ENCODE results near the gene FBXO22. TPM values are rescaled to one million over a fixed set of nuclear protein-coding genes. Genes with fewer than 3 reads are reported as not detected.

FBXO22 gene
- total and polyA plus RNA-seq, 2 of the 13 experiments (the other 11 are each of a cell fraction or from before 2014, with no cell fraction given): 45.7 to 112 TPM

DNA sequence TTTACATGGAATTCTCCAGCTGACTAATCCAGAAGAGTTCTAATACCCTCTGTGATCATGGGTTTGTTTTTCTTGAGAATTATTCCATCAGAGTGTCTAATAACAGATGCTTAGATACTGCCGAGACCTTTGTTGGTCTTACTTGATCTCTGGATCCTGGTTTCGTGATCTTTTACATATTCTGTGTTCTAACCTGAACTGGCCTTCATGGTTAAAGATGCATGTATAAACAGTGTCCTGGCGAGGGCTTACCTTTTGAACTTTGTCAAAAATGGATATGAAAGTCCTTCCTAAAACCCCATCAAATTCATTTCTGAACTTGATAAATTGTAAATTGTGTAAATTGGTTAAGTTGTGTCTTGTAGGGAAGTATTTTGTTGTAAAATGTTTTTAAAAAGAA lies 35.7 kb upstream of the FBXO22 start:
- ChIA-PET POLR2A (no interaction called here), CTCF (ENCODE audit: low intra/inter-chr PET ratio, low total read pairs) (no interaction called here)
- peaks cover 1 to 21% of the 10 kb centered on the region in 2 experiments; a peak in 4 of 5 replicates for H3K36me3 ChIP-seq (replicated peaks in 1 of 2; ENCODE audit: control insufficient read depth in 1 of 2, insufficient read depth in 2 of 2, low read length in 2 of 2)
- 92% methylated on average over 3 of the region's 3 CpGs for WGBS (ENCODE audit: low lambda C conversion rate)
- no peaks in the 10 kb centered on the region; a peak in 1 of 5 replicates for H3K27me3 ChIP-seq (ENCODE audit: control insufficient read depth in 1 of 2, insufficient read depth in 2 of 2, low read length in 2 of 2)
- FAIRE-seq: no peak
- H2AFZ ChIP-seq (ENCODE audit: low read length): no peak overlapping the region
- H3K27ac ChIP-seq (ENCODE audit: extremely low read length, insufficient read depth, low read length): no peak overlapping the region
- H3K4me1 ChIP-seq (ENCODE audit: insufficient read depth, low read length): peaks cover 3% of the 10 kb centered on the region; the same call in 1 of the 2 replicates
- H4K20me1 ChIP-seq (ENCODE audit: insufficient read depth, low read length): no peaks in the 10 kb centered on the region; the same call in 1 of the 2 replicates
- no peak for ATAC-seq
- no peak overlapping the region for H3K4me3 ChIP-seq (replicated peaks in 1 of 3; ENCODE audit: insufficient read depth in 1 of 3, low read depth in 2 of 3, low read length in 3 of 3)
- no peak overlapping the region for H3K4me2 ChIP-seq (ENCODE audit: low read depth, low read length)
- in situ Hi-C loops (cut with HindIII; ENCODE audit: extremely low pct_ligation_motif_present, low pct_unique_long_range_greater_than_20kb) (no loop called here), intact Hi-C loops (cut with micrococcal nuclease; ENCODE audit: unreplicated experiment) (no loop called here)
- BruUV-seq (replicated peaks): no TSS peak
- H3K9me3 ChIP-seq (ENCODE audit: low read length): no peaks in the 10 kb centered on the region
- DNase-seq (ENCODE audit: low spot score): no peak
- TF ChIP-seq ZFP36L2 (CRISPR knock-in tag; IDR thresholded peaks at IDR 0.05) (no peak), ZNF510 (CRISPR knock-in tag; IDR thresholded peaks at IDR 0.05; ENCODE audit: low read depth) (no peak), FOSL2 (CRISPR knock-in tag; IDR thresholded peaks at IDR 0.05) (no peak), ELF3 (CRISPR knock-in tag; IDR thresholded peaks at IDR 0.05) (no peak), EZH2 (conservative IDR thresholded peaks at IDR 0.05; ENCODE audit: low read depth, low read length) (no peak)
- no peaks in the 10 kb centered on the region for H3K79me2 ChIP-seq (ENCODE audit: insufficient read depth, low read length)
- H3K9ac ChIP-seq (ENCODE audit: insufficient read depth, low read depth, low read length): no peak overlapping the region

DNA sequence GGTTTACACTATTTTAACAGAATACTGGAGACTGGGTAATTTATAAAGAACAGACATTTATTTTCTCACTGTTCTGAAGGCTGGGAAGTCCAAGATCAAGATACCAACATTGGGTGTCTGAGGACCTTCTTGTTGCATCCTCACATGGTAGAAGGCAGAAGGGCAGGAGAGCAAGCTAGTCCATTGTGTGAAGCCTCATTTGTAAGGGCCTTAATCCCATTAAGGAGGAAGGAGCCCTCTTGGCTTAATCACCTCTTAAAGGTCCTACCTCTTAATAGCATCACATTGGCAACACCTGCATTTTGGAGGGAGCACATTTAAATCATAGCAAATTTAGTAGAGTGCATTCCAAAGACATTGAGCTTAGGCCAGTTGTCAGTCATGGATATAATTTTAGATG lies 34.2 kb upstream of the FBXO22 start:
- H3K4me1 ChIP-seq (ENCODE audit: insufficient read depth, low read length): no peaks in the 10 kb centered on the region
- intact Hi-C loops (cut with micrococcal nuclease; ENCODE audit: unreplicated experiment): no loop called here
- POLR2A ChIA-PET: no interaction called here
- CTCF ChIA-PET (ENCODE audit: low intra/inter-chr PET ratio, low total read pairs): no interaction called here
- H3K79me2 ChIP-seq (ENCODE audit: insufficient read depth, low read length): no peaks in the 10 kb centered on the region
- H3K27ac ChIP-seq (ENCODE audit: extremely low read length, insufficient read depth, low read length): no peak overlapping the region
- BruUV-seq (replicated peaks): no TSS peak
- no peak overlapping the region for H3K4me3 ChIP-seq (replicated peaks in 1 of 3; ENCODE audit: insufficient read depth in 1 of 3, low read depth in 2 of 3, low read length in 3 of 3)
- DNase-seq (ENCODE audit: low spot score) (no peak), FAIRE-seq (no peak), ATAC-seq (no peak)
- H3K9me3 ChIP-seq (ENCODE audit: low read length): no peaks in the 10 kb centered on the region
- H3K4me2 ChIP-seq (ENCODE audit: low read depth, low read length): no peak overlapping the region
- in situ Hi-C loops (cut with HindIII; ENCODE audit: extremely low pct_ligation_motif_present, low pct_unique_long_range_greater_than_20kb): no loop called here
- H3K9ac ChIP-seq (ENCODE audit: insufficient read depth, low read depth, low read length): no peak overlapping the region
- H3K27me3 ChIP-seq (ENCODE audit: control insufficient read depth in 1 of 2, insufficient read depth in 2 of 2, low read length in 2 of 2): no peaks in the 10 kb centered on the region
- no peaks in the 10 kb centered on the region; the same call in 1 of the 2 replicates for H4K20me1 ChIP-seq (ENCODE audit: insufficient read depth, low read length)
- H2AFZ ChIP-seq (ENCODE audit: low read length): no peak overlapping the region
- TF ChIP-seq, protein P1, sequence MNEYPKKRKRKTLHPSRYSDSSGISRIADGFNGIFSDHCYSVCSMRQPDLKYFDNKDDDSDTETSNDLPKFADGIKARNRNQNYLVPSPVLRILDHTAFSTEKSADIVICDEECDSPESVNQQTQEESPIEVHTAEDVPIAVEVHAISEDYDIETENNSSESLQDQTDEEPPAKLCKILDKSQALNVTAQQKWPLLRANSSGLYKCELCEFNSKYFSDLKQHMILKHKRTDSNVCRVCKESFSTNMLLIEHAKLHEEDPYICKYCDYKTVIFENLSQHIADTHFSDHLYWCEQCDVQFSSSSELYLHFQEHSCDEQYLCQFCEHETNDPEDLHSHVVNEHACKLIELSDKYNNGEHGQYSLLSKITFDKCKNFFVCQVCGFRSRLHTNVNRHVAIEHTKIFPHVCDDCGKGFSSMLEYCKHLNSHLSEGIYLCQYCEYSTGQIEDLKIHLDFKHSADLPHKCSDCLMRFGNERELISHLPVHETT (CRISPR knock-in tag; conservative IDR thresholded peaks at IDR 0.05): no peak
- TF ChIP-seq KDM1A (CRISPR knock-in tag; IDR thresholded peaks at IDR 0.05) (no peak), ZNF749 (CRISPR knock-in tag; IDR thresholded peaks at IDR 0.05; ENCODE audit: borderline replicate concordance) (no peak), SRSF4 (IDR thresholded peaks at IDR 0.05; ENCODE audit: low read depth, low read length, poor library complexity, severe bottlenecking) (no peak), ZNF326 (CRISPR knock-in tag; IDR thresholded peaks at IDR 0.05; ENCODE audit: borderline replicate concordance) (no peak), ZNF850 (CRISPR knock-in tag; conservative IDR thresholded peaks at IDR 0.05) (no peak), ATF1 (CRISPR knock-in tag; IDR thresholded peaks at IDR 0.05) (no peak), SAP130 (CRISPR knock-in tag; IDR thresholded peaks at IDR 0.05; ENCODE audit: low read depth) (no peak), MBD4 (IDR thresholded peaks at IDR 0.05; ENCODE audit: borderline replicate concordance, low read length) (no peak)
- TF ChIP-seq, protein P2, sequence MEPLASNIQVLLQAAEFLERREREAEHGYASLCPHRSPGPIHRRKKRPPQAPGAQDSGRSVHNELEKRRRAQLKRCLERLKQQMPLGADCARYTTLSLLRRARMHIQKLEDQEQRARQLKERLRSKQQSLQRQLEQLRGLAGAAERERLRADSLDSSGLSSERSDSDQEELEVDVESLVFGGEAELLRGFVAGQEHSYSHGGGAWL (CRISPR knock-in tag; IDR thresholded peaks at IDR 0.05): no peak
- peaks cover 8 to 29% of the 10 kb centered on the region in 2 experiments for H3K36me3 ChIP-seq (replicated peaks in 1 of 2; ENCODE audit: control insufficient read depth in 1 of 2, insufficient read depth in 2 of 2, low read length in 2 of 2)

All from HepG2 (cell line).